HG02840 (cell line): ENCODE results near the gene NETO2.
"Not testable (repeated sequence)": the region's sequence is repeated elsewhere in the genome, so short reads cannot be mapped to it uniquely, and the experiment has no call there.

Source experiments
- ATAC-seq: cut with Tn5 transposase; IDR thresholded peaks from one replicate; pipeline ENCODE4 v1.9.1; 2021; ENCODE audit warnings: mild to moderate bottlenecking, moderate library complexity, moderate number of reproducible peaks; ENCODE audit not compliant: unreplicated experiment, low FRiP score

NETO2 gene

DNA sequence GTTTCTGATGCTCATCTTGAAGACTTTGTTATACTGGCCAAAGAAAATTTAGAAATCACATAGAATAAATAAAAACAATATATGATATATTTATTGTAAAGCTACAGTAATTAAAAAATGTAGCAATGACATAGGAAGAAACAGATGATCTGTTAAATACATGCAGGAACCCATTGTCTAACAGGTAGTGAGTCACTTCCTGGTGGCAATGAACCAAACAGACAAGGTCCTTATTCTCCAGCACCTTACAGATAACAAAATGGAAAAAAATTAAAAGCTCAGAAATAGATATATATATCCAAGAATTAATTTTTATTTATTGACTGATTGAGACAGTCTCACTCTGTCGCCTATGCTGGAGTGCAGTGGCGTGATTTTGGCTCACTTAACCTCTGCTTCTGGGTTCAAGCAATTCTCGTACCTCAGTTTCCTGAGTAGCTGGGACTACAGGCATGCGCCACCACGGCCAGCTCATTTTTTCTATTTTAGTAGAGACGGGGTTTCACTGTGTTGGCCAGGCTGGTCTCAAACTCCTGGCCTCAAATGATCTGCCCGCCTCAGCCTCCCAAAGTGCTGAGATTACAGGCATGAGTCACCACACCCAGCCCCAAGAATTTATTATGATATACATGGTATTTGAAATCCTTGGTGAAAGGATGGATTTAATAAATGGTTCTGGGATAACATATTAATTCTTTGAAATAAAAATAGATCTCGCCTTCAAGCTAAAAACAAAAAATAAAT is 7.5 kb downstream of the NETO2 start:
- no peak for ATAC-seq

- ATAC-seq, result no peak
Observed at GRCh38 chr16:47134550-47134949, 9.2 kb downstream of the NETO2 start.

GRCh38 chr16:47132308-47132707 is 11.4 kb downstream of the NETO2 start:
- no peak for ATAC-seq

DNA sequence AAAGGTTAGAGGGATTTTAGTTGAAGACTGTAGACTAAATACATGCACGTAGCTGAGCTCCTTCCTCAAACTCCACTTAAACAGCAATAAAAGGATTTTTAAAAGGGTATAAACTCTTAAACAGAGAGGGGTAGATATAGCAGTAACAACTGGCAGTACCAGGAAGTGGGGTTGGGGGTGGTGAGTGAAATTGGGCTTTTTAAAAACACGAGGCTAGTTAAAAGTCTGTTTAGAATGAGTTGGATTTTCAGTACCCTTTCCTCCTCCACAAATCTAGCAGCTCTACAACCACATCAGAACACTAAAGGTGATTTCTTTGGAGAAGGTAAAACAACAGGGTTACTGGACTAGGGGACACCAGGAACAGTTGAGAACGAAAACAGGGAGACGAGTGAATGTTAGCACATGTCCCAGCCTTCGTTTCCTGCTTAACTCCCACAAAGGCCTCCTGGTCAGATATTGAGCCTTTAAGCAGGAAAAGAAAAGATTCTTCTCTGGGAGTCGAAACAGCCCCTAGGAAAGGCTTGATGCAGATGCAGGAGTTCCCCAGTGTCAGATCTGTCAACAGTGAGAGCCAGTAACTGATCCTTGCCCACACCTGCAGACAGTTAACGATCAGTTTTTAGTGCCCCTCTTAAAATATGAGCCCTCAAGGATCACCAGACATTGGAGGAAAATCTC is 13.8 kb downstream of the NETO2 start:
- no peak for ATAC-seq

GRCh38 chr16:47127541-47127940 is 16.2 kb downstream of the NETO2 start:
- ATAC-seq, result no peak

DNA sequence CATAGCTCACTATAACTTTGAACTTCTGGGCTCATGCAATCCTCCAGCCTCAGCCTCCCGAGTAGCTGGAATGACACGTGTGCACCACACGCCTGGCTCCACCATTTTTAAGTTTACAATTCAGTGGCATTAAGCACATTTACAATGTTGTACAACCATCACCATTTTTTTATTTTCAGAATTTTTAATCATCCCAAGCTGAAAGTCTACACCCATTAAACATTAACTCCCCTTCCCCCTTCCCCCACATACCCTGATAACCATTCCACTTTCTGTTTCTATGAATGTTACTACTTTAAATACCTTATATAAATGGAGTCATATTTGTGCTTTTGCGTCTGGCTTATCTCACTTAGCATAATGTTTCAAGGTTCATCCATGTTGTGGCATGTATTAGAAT is 18.0 kb downstream of the NETO2 start:
- ATAC-seq, result no peak

GRCh38 chr16:47113130-47113529 is 30.6 kb downstream of the NETO2 start:
- ATAC-seq, result no peak

GRCh38 chr16:47110939-47111338 is 32.8 kb downstream of the NETO2 start:
- no peak for ATAC-seq

DNA sequence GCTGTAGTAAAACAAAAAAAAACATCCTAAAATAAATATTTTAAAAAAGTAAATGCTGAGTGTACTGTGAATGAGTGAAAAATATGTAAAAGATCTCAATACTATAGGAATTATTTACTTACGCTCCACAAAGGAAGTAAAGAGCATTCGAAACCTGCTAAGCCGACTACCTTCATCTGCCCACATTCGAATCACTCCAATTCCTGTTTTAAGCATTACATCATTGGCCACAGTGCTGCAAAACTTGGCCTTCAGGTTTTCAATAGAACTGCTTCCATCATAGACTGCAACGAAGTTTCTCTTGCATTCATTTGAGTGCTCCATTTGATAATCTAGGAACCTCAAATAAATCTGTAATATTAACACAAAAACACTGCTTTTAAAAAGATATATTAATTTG is 34.4 kb downstream of the NETO2 start:
- no peak for ATAC-seq

DNA sequence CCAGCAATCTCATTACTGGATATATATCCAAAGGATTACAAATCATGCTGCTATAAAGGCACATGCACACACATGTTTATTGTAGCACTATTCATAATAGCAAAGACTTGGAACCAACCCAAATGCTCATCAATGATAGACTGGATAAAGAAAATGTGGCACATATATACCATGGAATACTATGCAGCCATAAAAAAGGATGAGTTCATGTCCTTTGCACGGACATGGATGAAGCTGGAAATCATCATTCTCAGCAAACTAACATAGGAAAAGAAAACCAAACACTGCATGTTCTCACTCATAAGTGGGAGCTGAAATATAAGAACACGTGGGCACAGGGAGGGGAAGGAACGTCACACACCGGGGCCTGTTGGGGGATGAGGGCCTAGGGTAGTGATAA is 40.8 kb downstream of the NETO2 start:
- ATAC-seq, result not testable (repeated sequence)

DNA sequence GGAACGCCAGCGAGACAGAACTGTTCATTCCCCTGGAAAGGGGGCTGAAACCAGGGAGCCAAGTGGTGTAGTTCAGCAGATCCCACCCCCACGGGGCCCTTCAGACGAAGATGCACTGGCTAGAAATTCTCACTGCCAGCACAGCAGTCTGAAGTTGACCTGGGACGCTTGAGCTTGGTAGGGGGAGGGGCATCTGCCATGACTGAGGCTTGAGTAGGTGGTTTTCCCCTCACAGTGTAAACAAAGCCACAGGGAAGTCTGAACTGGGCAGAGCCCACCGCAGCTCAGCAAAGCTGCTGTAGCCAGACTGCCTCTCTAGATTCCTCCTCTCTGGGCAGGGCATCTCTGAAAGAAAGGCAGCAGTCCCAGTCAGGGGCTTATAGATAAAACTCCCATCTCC is 46.6 kb downstream of the NETO2 start:
- ATAC-seq, result not testable (repeated sequence)

GRCh38 chr16:47096297-47096696 is 47.4 kb downstream of the NETO2 start:
- no peak for ATAC-seq

DNA sequence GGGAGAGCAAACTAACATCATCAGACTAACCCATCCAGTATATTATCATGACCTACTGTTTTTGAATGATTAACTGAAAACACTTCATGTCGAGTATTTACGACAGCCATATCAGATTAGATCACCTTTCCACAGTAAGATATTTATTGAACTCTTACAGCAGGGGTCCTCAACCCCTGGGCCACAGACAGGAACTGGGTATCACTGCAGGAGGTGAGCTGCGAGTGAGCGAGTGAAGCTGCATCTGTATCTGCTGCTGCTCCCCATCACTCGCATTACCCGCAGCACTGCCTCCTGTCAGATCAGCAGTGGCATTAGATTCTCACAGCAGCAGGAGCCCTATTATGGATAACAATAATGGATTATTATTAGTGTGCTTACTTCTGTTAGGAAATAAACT is 59.5 kb downstream of the NETO2 start:
- ATAC-seq, result no peak

DNA sequence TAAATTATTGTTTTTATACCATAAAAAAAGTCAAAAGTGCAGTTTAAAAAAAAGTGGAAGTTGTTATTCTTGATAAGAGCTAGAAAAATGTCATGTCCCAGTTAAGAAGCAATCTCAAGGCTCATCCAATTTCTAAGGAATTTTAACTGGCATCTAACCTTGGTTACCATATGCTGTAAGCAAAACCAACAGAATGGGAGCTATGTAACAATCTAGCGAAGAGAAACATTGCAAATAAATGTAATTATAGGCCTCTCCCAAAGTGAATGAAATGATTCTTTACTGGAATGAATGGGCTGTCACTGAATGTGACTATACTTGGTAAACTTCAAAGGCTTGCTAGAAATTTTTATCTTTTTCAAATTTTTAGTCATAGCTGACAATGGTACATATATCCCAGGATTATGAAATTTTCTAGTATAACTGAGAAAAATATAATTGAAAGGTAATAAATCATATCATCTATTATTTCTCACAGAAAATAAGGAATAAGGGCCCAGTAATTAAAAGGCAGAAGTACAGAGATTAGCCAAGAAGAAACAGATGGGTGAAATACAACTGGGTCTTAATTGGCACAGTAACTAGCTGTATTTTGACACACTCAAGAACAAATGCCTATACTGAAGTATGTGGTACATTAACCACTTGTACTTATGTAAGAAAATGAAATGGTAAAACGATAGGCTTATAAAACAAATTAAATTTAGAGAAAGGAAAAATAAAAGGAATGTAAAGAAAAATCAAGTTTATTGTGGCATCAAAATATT is 61.5 kb downstream of the NETO2 start:
- ATAC-seq, result no peak

- no peak for ATAC-seq
Observed at GRCh38 chr16:47081115-47081514, 62.6 kb downstream of the NETO2 start.

DNA sequence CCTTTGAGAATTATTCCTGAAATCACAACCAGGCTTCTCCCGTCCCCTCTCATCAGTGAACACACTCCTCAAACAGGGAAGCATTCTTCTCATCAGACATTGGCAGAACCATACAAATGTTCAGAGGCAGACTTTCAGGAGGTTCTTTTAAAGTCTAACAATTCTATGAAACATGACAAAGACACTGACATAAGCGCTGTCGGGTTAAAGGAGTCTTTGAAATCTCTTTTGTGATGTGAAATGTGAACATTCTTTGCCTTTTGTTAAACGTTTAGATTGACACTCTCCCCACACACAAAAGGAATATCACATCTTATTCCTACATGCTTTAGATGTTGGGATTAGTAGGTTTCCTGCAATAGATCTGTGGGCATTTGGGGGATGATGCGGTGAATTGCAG is 63.9 kb downstream of the NETO2 start:
- ATAC-seq, result no peak

DNA sequence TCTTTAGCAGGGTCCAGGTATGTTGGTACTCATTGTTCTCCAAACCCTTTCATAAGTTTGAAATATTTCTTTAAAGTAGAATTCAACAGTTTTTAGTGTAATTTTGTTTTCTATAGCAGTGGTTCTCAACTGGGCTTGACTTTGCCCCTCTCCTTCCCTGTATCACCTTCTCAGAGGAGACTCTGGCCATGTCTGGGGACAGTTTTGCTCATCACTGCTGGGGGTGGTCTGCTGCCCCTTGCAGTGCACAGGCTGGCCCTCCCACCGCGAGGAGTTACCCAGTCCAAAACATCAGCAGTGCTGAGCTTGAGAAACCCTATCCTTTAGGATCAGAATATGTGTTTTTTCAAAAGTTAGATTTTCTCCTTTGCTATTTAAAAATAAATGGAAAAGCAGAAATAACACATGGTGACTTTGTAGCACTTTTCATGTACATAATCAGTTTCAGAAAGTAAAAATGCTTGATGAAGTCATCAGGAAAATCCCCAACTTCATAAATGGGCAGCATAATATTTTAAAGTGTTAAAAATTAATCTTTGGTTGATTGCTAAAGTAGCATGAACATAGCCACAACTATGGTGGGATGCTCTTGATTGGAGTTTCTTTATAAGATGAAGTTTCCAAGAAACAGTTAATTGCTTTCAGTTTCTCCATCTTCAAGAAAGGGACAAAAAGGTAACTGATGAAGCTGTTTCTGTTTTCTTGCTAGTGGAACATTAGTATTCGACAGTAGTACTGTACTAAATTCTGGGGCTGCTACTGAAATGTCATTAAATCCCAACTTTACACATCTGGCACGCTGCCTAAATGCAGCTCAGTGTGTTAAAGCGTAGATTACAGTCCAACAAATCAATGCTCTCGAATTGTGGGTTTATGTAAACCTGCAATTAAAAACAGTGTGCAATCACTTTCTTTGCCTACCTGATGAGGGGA is 70.3 kb downstream of the NETO2 start:
- no peak for ATAC-seq

- ATAC-seq, result no peak
Observed at GRCh38 chr16:47072158-47072557, 71.6 kb downstream of the NETO2 start.

- ATAC-seq, result no peak
Observed at GRCh38 chr16:47069841-47070584, 73.7 kb downstream of the NETO2 start.

DNA sequence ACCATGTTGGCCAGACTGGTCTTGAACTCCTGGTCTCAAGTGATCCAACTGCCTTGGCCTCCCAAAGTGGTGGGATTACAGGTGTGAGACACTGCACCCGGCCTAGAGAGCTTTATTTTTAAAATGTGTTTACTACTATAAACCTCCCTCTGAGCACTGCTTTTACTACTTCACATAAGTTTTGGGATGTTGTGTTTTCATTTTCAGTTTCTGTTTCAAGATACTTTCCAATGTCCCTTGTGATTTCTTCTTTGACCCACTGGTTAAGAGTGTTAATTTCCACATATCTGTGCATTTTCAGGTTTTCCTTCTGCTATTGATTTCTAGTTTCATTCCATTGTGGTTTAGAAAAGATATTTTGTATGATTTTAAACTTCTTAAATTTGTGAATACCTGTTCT is 74.4 kb downstream of the NETO2 start:
- ATAC-seq, result no peak
